BJ (cell line): Measurements from ENCODE around the gene CDK14. TPM values are rescaled to one million over a fixed set of nuclear protein-coding genes. Genes with fewer than 3 reads are reported as not detected.

Experiments used
- CTCF ChIA-PET: fragments of 350-600 bp; formaldehyde crosslinking; extraction: SDS; loops from one replicate; lab custom pipeline; 2021; ENCODE audit warnings: antibody characterized with exemption, inconsistent platforms; lab: Yijun Ruan, JAX
- POLR2A ChIA-PET: fragments of 300-600 bp; sonication (Branson Sonifier 250); formaldehyde crosslinking; extraction: SDS; loops from one replicate; lab custom pipeline; 2021; ENCODE audit warnings: antibody characterized with exemption; lab: Charles Lee
- DNase-seq: peaks from one replicate; pipeline ENCODE4 v3.0.0-alpha.2; 2011; ENCODE audit warnings: low read depth
- H3K27me3 ChIP-seq: 2 replicates; pipeline ENCODE4 v1.6.0; 2011; ENCODE audit warnings: low read length; ENCODE audit not compliant: control insufficient read depth, insufficient read depth
- H3K36me3 ChIP-seq: 2 replicates; pipeline ENCODE4 v1.5.1; 2011; ENCODE audit warnings: low read length; ENCODE audit not compliant: control insufficient read depth, insufficient read depth
- H3K4me3 ChIP-seq: 2 replicates; pipeline ENCODE4 v1.5.1; 2011; ENCODE audit warnings: low read depth, mild to moderate bottlenecking, control low read depth, low read length
- polyA plus RNA-seq: library from polyadenylated mRNA; depleted of rRNA; stranded (reverse); fragments of >200 nt; gene quantifications from 2 replicates; pipeline ENCODE4 v1.2.3, GENCODE V29; 2011
- TF ChIP-seq, protein P1 (sequence below): IDR thresholded peaks from 2 replicates; pipeline ENCODE4 v1.5.1; 2011; ENCODE audit warnings: low read depth, mild to moderate bottlenecking, control low read depth, inconsistent platforms, low read length, moderate library complexity; ENCODE audit not compliant: insufficient read depth

The CDK14 gene
- polyA plus RNA-seq, 1 experiment, result 6.7 TPM

DNA sequence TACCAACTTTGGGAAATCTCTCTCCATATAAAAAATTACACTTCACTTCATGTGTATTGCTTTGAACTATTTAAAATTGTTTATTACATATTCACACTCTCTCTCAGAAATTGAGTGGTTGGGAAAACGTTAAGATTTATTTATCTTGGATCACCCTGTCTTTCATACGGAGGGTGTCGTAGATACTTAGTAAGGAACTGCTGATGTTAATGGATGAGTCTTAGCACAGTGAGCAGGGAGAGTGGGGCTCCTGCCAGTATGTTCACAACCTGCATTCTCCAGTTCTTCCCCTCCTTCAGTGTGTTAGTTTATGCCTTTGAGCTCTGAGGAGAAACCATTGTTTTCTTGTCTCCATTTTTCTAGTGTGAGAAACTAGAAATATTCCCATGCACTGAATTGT is 67.1 kb downstream of the CDK14 start:
- CTCF ChIA-PET, result interaction anchor here (0.7 to 0.8 kb wide), 2 partner anchors 9 to 36 kb away, joined by 3 read pairs; no protein-coding TSS in a partner anchor
- TF ChIP-seq, protein P1, sequence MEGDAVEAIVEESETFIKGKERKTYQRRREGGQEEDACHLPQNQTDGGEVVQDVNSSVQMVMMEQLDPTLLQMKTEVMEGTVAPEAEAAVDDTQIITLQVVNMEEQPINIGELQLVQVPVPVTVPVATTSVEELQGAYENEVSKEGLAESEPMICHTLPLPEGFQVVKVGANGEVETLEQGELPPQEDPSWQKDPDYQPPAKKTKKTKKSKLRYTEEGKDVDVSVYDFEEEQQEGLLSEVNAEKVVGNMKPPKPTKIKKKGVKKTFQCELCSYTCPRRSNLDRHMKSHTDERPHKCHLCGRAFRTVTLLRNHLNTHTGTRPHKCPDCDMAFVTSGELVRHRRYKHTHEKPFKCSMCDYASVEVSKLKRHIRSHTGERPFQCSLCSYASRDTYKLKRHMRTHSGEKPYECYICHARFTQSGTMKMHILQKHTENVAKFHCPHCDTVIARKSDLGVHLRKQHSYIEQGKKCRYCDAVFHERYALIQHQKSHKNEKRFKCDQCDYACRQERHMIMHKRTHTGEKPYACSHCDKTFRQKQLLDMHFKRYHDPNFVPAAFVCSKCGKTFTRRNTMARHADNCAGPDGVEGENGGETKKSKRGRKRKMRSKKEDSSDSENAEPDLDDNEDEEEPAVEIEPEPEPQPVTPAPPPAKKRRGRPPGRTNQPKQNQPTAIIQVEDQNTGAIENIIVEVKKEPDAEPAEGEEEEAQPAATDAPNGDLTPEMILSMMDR, result no peak
- Histone ChIP-seq H3K27me3 (no peaks in the 10 kb centered on the region), H3K4me3 (no peak overlapping the region), H3K36me3 (no peaks in the 10 kb centered on the region)
- POLR2A ChIA-PET, result no interaction called here
- DNase-seq, result no peak

GRCh38 chr7:90666186-90666585 is 70.1 kb downstream of the CDK14 start:
- POLR2A ChIA-PET, result no interaction called here
- CTCF ChIA-PET, result no interaction called here
- no peak for DNase-seq
- Histone ChIP-seq H3K27me3 (no peaks in the 10 kb centered on the region), H3K4me3 (no peak overlapping the region), H3K36me3 (no peaks in the 10 kb centered on the region)
- TF ChIP-seq, protein P1, result no peak

DNA sequence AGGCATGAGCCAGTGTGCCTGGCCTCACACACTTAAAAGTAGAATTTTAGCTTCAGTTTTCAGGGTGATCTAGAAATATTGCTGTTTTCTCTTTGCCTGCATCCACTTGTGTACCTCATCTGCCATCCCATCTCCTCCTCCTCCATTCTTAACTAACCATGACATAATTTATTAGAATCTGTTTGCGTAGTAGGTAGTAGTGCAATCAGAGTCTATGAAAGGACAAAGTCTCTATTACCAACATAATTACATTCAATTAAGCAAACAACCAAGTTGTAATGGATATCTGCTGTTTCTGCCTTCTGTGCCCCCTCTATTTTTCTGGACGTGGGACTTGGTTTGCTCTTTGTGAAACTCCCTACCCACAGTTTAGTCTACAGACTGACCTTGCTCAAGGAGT is 72.9 kb downstream of the CDK14 start:
- no peaks in the 10 kb centered on the region for H3K27me3 ChIP-seq
- DNase-seq, result no peak
- no peak overlapping the region for H3K4me3 ChIP-seq
- CTCF ChIA-PET, result no interaction called here
- H3K36me3 ChIP-seq, result no peaks in the 10 kb centered on the region
- TF ChIP-seq, protein P1, result no peak
- POLR2A ChIA-PET, result no interaction called here

DNA sequence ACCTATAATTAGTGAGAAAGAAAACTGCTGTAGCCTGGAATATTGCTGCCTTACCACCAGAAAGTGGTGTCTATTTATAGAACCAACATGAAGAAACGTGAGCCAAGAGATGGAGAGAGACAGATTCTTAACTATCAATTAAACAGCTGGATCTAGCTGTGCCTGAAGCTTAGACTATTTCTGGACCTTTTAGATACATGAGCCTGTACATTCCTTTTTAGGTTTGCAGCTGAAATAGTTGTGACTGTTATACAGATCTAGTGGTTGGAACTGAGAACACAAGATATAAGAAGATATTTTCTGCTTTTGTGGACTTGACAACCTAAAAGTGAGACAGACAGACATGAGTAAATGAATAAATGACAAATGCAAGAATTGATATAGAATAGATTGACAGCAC is 73.4 kb downstream of the CDK14 start:
- ChIA-PET CTCF (no interaction called here), POLR2A (no interaction called here)
- no peaks in the 10 kb centered on the region for H3K36me3 ChIP-seq
- DNase-seq, result no peak
- H3K27me3 ChIP-seq, result no peaks in the 10 kb centered on the region
- TF ChIP-seq, protein P1, result no peak
- H3K4me3 ChIP-seq, result no peak overlapping the region

GRCh38 chr7:90671571-90671970 is 75.5 kb downstream of the CDK14 start:
- CTCF ChIA-PET, result interaction anchor here (0.6 to 2.0 kb wide), 2 partner anchors 8 to 10 kb away, joined by 3 to 6 read pairs; no protein-coding TSS in a partner anchor

More at GRCh38 chr7:90671571-90671970, 75.5 kb downstream of the CDK14 start:
- TF ChIP-seq, protein P1, result no peak
- no peak for DNase-seq
- POLR2A ChIA-PET, result no interaction called here
- no peak overlapping the region for H3K4me3 ChIP-seq
- no peaks in the 10 kb centered on the region for H3K36me3 ChIP-seq
- no peaks in the 10 kb centered on the region for H3K27me3 ChIP-seq
